ENCODE measurements around the gene KRTAP5-6.
"Not testable (repeated sequence)": the region's sequence is repeated elsewhere in the genome, so short reads cannot be mapped to it uniquely, and the experiment has no call there.

KRTAP5-6 gene

GRCh38 chr11:1661454-1662269 is 35.3 kb upstream of the KRTAP5-6 start:
- not testable (repeated sequence) for DNase-seq

DNA sequence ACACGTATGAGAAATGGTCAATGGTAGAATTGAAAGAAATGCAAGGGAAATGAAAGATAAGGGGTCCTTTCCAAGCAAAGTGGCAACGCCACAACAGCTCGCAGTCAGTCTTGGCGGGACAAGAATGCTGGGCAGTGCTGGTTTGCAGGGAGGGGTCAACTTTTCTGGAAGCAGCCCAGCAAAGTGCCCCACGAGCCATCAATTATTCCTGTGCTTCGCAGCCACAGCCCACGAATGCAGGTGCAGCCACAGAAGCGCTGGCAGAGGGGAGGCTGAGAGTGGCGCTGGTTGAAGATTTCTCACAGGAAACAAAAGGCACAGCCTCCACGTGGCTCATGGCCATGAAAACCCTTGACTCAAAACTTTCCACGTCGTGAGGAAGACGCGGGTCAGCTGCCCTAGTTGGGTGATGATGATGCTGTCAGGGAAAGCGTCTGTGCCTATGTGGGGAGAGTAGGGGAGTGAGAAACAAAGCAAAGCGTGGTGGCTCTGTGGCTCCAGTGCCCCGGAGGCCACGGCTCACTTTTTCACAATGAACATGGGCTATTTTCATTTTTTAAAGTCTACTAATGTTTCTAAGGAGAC is 34.2 kb upstream of the KRTAP5-6 start:
- not testable (repeated sequence) for DNase-seq

DNA sequence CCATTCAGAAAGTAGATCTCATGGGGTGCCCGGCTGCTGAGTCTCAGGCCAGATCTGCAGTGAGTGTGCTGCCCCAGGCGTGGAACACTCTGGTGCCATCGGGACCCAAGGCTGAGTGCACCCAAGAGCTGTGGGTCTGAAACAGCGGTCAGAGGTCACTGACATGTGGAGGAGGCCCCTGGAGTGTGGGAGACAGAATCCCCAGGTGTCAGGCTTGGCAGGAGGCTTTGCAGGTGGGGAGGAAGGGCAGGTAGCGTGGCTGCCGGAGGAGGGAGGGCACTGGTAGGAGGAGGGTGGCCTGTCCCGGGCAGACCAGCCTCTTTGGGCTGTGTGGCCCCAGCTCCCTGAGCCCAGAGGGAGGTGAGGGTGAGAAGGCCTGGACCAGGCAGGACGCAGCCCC is 31.7 kb upstream of the KRTAP5-6 start:
- no peak for DNase-seq

DNA sequence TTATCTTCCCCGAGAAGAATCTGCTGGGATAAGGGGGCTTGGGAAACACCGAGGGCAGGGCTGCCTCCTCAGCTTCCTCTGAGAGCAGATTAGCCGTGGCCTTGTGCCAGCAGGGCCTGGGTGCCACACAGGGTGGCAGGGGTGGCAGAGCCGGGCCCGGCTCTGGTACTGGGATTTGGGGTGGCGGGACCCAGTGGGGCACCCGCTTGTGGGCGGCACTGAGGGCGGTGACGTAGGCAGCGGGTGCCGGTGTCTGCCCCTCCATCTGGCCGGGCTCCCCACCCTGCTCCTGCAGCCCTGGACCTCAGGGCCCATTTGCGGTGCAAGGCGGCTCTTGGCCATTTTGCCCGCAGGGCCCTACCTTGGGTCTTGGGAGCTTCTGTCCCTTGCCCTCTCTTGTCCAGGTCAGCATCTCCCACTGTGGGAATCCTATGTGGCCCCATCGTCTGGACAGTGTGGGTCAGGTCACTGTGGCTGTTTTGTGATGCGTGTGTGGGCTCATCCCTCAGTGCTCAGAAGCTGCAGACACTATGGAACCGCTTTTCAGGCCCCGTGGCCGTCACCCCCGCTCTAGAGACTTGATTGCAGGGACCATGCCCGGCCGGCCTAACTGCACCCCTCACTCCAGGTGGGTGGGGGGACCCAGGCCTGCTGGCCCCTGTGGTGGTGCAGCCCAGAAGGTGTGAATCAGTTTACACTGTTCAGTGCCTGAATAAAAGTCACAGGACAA is 29.7 kb upstream of the KRTAP5-6 start:
- no peak for DNase-seq

- no peak for DNase-seq
Observed at GRCh38 chr11:1667906-1668305, 29.1 kb upstream of the KRTAP5-6 start.

GRCh38 chr11:1668911-1669473 is 28.0 kb upstream of the KRTAP5-6 start:
- DNase-seq = no peak

GRCh38 chr11:1669546-1670218 is 27.3 kb upstream of the KRTAP5-6 start:
- DNase-seq = no peak

DNA sequence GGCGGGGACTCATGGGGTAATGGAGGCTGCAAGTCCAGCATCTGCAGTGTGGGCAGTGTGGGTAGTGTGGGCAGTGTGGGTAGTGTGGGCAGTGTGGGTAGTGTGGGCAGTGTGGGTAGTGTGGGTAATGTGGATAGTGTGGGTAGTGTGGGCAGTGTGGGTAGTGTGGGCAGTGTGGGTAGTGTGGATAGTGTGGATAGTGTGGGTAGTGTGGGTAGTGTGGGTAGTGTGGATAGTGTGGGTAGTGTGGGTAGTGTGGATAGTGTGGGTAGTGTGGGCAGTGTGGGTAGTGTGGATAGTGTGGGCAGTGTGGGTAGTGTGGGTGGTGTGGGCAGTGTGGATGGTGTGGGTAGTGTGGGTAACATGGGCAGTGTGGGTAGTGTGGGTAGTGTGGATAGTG is 26.5 kb upstream of the KRTAP5-6 start:
- not testable (repeated sequence) for DNase-seq

DNA sequence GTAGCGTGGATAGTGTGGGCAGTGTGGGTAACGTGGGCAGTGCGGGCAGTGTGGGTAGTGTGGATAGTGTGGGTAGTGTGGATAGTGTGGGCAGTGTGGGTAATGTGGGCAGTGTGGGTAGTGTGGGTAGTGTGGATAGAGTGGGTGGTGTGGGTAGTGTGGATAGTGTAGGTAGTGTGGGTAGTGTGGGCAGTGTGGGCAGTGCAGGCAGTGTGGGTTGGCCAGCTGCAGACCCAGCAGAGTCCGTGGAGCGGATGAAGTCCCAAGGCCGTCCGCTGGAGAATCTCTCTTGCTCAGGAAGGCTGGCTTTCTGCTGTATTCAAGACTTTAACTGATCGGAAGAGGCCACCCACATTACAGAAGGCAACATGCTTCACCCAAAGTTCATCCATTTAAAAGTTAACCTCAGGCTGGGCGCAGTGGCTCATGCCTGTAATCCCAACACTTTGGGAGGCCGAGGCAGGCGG is 26.1 kb upstream of the KRTAP5-6 start:
- DNase-seq = no peak

- DNase-seq = no peak
Observed at GRCh38 chr11:1671658-1672057, 25.3 kb upstream of the KRTAP5-6 start.

DNA sequence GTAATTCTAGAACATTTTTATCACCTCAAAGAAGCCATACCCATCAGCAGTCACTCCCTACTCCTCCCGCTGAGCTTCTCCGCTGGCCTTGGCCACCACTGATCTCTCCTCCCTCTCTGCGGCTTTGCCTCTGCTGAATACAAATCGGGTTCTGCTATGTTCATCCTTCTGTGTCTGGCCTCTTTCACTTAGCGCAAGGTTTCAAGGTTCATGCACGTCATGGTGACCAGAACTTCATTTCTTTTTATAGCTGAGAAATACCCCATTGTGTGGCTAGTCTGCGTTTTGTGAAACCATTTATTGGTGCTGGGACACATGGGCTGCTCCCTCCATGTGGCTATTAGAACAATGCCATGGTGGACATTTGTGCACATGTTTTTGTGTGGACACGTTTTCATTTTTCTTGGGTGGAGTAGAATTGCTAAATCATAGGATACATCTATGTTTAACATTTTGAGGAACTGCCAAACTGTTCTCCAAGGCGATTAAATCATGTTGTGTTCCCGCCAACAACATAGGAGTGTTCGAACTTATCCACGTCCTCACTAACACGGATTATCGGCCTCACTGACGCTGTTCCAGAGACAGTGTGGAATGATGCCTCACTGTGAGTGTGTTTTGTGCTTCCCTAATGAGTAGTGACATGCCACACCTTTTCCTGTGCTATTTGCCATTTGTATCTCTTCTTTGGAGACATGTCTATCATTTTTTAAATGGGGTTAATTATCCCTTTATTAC is 24.2 kb upstream of the KRTAP5-6 start:
- no peak for DNase-seq

- no peak for DNase-seq
Observed at GRCh38 chr11:1673446-1674172, 23.4 kb upstream of the KRTAP5-6 start.

DNA sequence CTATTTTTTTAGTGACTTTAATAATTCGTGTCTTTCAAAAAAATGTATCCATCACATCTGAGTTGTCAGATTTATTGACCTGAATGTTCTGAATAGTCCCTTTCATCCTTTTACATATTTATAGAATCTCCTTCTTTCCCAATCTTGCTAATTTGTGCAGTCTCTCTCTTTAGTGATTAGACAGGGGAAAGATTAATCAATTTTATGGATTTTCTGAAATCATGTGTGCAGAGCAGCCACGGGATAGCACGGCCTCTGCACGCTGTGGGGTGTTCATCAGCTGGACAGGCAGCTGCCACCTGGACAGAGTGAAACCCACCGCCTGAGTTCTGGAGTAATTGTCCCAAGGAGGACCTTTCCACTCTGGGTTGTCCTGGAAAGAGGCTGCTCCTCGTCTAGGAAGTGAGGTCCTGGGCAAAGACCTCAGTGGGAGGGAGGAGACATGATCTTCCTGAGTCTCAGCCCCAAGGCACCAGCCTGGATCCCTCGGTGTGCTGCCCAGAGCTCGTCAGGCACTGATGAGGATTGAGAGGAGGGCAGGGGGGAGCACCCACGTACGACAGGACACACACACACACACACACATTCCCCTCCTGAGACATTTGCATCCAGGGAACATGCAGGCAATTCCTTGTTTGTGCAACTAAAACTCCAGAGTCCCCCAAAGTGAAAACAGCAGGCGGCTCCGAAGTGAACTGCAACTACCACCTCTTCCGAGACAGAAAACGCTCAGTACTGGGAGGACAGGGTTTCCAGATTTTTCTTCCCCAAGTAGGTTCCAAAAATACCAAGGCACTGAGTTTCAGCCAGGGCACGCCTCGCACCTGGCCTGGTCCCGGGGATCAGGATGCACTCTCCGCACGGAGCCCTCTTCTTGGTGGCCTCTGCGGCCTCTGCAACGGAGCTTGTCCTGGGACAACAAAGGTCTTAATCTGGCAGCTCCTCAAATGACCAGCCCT is 22.5 kb upstream of the KRTAP5-6 start:
- no peak for DNase-seq

DNA sequence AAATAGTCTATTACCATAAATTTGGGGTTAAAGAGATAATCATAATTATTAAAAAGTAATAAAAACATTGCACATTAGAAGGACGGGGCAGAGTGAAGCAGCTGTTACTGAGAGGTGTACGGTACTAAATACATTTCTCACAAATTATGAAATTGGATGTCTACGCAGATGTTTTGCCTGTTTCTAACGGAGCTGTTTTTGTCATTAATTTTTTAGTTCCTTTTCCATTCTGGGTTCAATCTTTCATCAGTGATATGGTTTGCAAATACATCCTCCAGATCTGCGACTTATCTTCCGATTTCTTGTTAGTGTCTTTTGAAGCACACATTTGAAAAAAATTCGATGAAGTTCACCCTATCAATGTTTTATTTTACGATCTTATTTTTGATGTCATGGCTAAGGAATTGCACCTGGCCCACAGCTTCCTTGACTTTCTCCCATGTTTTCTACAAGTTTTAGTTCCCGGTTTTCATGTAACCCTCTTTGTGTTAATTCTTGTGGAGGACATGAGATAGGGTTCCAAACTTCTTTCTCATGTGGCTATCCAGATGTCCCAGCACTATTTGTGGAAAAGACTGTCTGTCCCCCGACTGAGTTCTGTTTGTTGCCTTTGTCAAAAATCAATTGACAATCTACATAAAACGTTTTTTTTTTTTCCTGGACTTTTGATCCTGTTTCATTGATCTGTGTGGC is 21.3 kb upstream of the KRTAP5-6 start:
- no peak for DNase-seq

- no peak for DNase-seq
Observed at GRCh38 chr11:1676229-1676740, 20.7 kb upstream of the KRTAP5-6 start.

GRCh38 chr11:1679881-1680280 is 17.1 kb upstream of the KRTAP5-6 start:
- no peak for DNase-seq

- no peak for DNase-seq
Observed at GRCh38 chr11:1682225-1682905, 14.6 kb upstream of the KRTAP5-6 start.

DNA sequence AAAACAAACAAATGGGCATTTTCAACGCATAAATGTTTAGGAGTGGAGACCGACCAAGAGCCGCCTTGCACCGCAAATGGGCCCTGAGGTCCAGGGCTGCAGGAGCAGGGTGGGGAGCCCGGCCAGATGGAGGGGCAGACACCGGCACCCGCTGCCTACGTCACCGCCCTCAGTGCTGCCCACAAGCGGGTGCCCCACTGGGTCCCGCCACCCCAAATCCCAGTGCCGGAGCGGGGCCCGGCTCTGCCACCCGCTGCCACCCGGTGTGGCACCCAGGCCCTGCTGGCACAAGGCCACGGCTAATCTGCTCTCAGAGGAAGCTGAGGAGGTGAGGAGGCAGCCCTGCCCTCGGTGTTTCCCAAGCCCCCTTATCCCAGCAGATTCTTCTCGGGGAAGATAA is 13.8 kb upstream of the KRTAP5-6 start:
- not testable (repeated sequence) for DNase-seq

All from HCEC 1CT (cell line).